ENCODE measurements around the gene PROX2. TPM values are rescaled to one million over a fixed set of nuclear protein-coding genes. Genes with fewer than 3 reads are reported as not detected.

Gene PROX2
- total RNA-seq, 4 donors from 2014 or later: not detected

DNA sequence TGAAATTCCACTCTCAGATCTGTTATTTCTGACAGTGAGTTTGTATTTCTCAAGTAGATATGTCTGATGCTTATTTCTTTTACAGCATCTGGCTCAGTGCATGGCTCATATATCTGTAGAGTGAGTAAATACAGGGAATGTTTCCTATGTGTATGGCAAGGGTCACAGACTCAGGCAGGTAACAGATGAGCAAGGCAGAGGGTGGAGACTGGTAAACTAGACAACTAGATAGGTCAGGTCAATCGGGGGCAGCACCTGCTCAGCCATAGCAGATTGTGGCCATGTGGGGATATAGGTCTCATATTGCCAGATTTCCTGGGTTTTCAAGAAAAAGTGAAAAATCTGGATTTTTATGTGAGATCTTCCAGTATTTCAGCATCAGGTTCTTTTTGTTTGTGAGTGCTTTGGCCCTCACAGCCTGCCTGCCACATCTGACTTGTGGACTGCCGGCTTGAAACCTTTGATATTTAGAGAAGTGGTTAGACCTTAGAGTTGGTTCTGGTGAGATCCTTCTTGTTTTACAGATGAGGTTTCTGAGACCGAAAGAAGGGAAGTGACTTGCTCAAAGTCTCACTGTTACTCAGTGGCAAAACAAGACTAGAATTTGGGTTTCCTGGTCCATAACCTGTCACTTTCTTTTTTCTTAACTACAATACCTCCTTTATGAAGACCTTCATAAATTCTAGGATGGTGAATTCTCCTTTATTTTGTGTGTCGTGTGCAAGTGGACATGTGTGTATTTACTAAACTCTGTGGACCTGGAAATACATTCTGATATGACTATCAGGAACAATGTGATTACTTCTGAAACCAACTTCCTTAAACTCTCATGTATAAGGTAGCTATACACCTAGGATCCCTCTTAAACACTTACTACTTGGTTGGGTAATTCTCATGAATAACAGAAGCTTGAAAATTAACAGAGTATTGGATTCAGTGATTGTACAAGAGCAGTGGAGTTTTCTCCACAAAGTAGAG, 34.4 kb downstream of the PROX2 start:
- no peak overlapping the region for H3K4me3 ChIP-seq
- H3K9me3 ChIP-seq: no peaks in the 10 kb centered on the region
- H3K27ac ChIP-seq: no peak overlapping the region
- H3K36me3 ChIP-seq: no peaks in the 10 kb centered on the region
- no peak for DNase-seq
- H3K27me3 ChIP-seq: no peaks in the 10 kb centered on the region
- no peak for TF ChIP-seq POLR2A (IDR thresholded peaks at IDR 0.05)
- TF ChIP-seq, protein P1, sequence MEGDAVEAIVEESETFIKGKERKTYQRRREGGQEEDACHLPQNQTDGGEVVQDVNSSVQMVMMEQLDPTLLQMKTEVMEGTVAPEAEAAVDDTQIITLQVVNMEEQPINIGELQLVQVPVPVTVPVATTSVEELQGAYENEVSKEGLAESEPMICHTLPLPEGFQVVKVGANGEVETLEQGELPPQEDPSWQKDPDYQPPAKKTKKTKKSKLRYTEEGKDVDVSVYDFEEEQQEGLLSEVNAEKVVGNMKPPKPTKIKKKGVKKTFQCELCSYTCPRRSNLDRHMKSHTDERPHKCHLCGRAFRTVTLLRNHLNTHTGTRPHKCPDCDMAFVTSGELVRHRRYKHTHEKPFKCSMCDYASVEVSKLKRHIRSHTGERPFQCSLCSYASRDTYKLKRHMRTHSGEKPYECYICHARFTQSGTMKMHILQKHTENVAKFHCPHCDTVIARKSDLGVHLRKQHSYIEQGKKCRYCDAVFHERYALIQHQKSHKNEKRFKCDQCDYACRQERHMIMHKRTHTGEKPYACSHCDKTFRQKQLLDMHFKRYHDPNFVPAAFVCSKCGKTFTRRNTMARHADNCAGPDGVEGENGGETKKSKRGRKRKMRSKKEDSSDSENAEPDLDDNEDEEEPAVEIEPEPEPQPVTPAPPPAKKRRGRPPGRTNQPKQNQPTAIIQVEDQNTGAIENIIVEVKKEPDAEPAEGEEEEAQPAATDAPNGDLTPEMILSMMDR (IDR thresholded peaks at IDR 0.05): no peak
- no peaks in the 10 kb centered on the region for H3K4me1 ChIP-seq
- intact Hi-C loops (cut with DNase I; ENCODE audit: low total_unique reads): no loop called here

DNA sequence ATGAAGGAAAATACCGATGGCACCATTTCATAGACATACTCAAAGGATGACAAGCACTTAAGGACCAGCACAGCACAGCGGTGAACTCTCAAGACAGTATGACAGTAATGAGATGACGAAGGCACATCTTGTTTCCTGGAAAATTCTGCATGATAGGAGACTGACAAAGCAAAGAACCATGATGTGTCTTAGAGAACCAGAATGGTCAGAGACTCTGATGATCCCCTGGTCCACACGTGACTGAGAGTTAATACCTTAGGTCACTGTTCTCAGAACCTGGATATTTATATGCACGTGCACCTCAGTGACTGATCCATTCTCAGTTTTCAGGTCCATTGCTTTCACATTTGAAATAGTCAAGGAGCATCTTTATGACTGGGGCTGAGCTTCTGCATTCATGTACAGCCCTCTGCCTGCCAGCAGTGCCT, 35.3 kb downstream of the PROX2 start:
- no peak overlapping the region for H3K27ac ChIP-seq
- no peaks in the 10 kb centered on the region for H3K36me3 ChIP-seq
- intact Hi-C loops (cut with DNase I; ENCODE audit: low total_unique reads): no loop called here
- H3K4me1 ChIP-seq: no peaks in the 10 kb centered on the region
- no peaks in the 10 kb centered on the region for H3K27me3 ChIP-seq
- TF ChIP-seq, protein P1 (IDR thresholded peaks at IDR 0.05): no peak
- TF ChIP-seq POLR2A (IDR thresholded peaks at IDR 0.05): no peak
- H3K9me3 ChIP-seq: no peaks in the 10 kb centered on the region
- H3K4me3 ChIP-seq: no peak overlapping the region
- DNase-seq: no peak

DNA sequence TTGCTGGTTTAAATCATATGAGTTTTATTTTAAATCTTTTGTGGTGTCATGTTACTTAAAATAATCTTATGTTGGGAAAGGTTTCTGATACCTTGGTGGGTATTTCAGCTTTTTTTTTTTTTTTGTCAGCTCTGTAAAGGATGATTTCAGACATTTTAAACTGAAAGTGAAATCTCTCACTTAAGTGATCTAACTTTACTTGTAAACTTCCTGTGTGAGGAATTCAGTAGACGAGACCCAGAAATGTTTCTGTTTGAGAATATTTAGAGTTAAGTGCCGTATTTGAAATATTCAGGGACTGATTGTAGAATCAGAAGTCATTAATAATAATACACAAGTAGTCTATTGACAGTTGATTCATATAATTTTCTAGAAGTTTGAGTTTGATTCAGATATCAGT, 37.8 kb downstream of the PROX2 start:
- DNase-seq: no peak
- Histone ChIP-seq H3K27me3 (no peaks in the 10 kb centered on the region), H3K4me3 (no peak overlapping the region), H3K4me1 (no peaks in the 10 kb centered on the region), H3K27ac (peak overlapping the region; percentile 37 to 47), H3K36me3 (no peaks in the 10 kb centered on the region), H3K9me3 (no peaks in the 10 kb centered on the region)
- TF ChIP-seq POLR2A (IDR thresholded peaks at IDR 0.05): no peak
- TF ChIP-seq, protein P1 (IDR thresholded peaks at IDR 0.05): no peak
- intact Hi-C loops (cut with DNase I; ENCODE audit: low total_unique reads): no loop called here

DNA sequence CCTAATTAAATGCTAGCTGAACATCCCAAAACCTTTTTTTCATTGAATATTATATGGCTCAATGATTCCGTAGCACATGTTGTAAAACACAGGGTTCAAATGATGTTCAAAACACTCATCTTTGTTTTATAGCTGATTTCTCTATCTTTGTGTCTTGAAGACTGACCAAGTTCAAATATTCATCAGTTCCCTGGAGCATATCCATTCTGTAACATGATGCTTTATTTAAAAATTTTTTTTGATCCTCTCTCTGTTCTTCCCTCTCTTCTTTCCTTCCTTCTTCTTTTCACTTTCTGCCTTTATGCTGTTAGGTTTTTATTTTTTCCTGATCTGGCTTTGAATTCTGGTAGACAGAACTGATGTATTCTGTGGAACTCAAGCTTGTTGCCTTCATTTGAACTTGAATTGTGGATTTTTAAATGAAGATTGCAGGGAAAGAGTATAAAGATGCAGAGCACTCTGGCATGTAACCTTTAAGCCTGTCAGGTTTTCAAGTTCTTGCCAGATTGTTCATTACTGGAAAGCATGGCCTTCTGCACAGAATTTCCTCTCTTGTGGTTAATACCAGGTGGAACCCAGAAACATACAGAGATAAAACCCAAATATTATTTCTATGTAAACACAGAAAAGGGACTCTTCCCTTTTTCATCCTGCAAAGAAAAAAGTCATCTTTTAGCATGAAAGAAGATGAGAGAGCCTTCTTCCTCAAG, 39.5 kb downstream of the PROX2 start:
- no peaks in the 10 kb centered on the region for H3K9me3 ChIP-seq
- TF ChIP-seq POLR2A (IDR thresholded peaks at IDR 0.05): no peak
- TF ChIP-seq, protein P1 (IDR thresholded peaks at IDR 0.05): no peak
- intact Hi-C loops (cut with DNase I; ENCODE audit: low total_unique reads): no loop called here
- no peak overlapping the region for H3K27ac ChIP-seq
- no peaks in the 10 kb centered on the region for H3K27me3 ChIP-seq
- H3K4me3 ChIP-seq: no peak overlapping the region
- no peaks in the 10 kb centered on the region for H3K4me1 ChIP-seq
- no peak for DNase-seq
- no peaks in the 10 kb centered on the region for H3K36me3 ChIP-seq
